ENCODE measurements around the gene LRRC46. TPM values are rescaled to one million over a fixed set of nuclear protein-coding genes. Genes with fewer than 3 reads are reported as not detected.

Gene LRRC46
- total and polyA plus RNA-seq, 9 of the 15 experiments (the other 6 are each of a cell fraction or from before 2014, with no cell fraction given): 0.39 to 1.4 (median 0.53) TPM; not detected in 1

GRCh38 chr17:47808830-47809480 is 22.5 kb upstream of the LRRC46 start:
- Histone ChIP-seq H3K4me3 (no peak overlapping the region), H3K27me3 (ENCODE audit: control insufficient read depth in 2 of 2, insufficient read depth in 2 of 2, low read length in 2 of 2) (peaks cover 0 to 6% of the 10 kb centered on the region in 2 experiments; a peak in 1 of 5 replicates), H4K20me1 (replicated peaks; ENCODE audit: control insufficient read depth, insufficient read depth, low read length) (0 out of 2 replicates have a peak, but pooled peaks cover 4% of the 10 kb centered on the region), H2AFZ (ENCODE audit: low read depth, low read length) (no peak overlapping the region), H3K36me3 (ENCODE audit: control insufficient read depth, insufficient read depth, low read length) (peaks cover 27% of the 10 kb centered on the region; the same call in 1 of the 3 replicates), H3K9me1 (ENCODE audit: control insufficient read depth, insufficient read depth, low read length) (peaks cover 6% of the 10 kb centered on the region), H3K4me1 (replicated peaks in 1 of 2; ENCODE audit: control insufficient read depth in 2 of 2, insufficient read depth in 2 of 2, low read length in 2 of 2) (peaks cover 22 to 42% of the 10 kb centered on the region in 2 experiments), H3K27ac (ENCODE audit: extremely low read depth, low read depth, low read length) (no peak overlapping the region), H3K9me3 (replicated peaks; ENCODE audit: control insufficient read depth, insufficient read depth, low read depth, low read length) (no peaks in the 10 kb centered on the region), H3K79me2 (ENCODE audit: control insufficient read depth, insufficient read depth, low read length) (no peaks in the 10 kb centered on the region), H3K9ac (ENCODE audit: insufficient read depth in 1 of 2, low read depth in 2 of 2, low read length in 2 of 2) (peak overlapping the region in 1 of 2 experiments; percentile 74; a peak in 2 of 4 replicates), H3K4me2 (ENCODE audit: insufficient read depth, low read length) (no peak overlapping the region)
- no TSS peak for BruUV-seq (replicated peaks)
- in situ Hi-C loops (cut with MboI): no loop called here
- DNase-seq (ENCODE audit: extremely low read depth in 1 of 4, low spot score in 3 of 4) (no peak), ATAC-seq (no peak), FAIRE-seq (no peak)
- no peak for TF ChIP-seq EZH2 (IDR thresholded peaks at IDR 0.05; ENCODE audit: borderline replicate concordance, low read depth, low read length)
- TF ChIP-seq, protein P1, sequence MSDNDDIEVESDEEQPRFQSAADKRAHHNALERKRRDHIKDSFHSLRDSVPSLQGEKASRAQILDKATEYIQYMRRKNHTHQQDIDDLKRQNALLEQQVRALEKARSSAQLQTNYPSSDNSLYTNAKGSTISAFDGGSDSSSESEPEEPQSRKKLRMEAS (CRISPR knock-in tag; IDR thresholded peaks at IDR 0.05): peak; percentile 16; the same call in 1 of the 2 replicates
- TF ChIP-seq ZFP1 (CRISPR knock-in tag; IDR thresholded peaks at IDR 0.05): no peak
- no peak for TF ChIP-seq TAF9B (IDR thresholded peaks at IDR 0.05; ENCODE audit: partially characterized antibody)
- no peak for TF ChIP-seq CREM (IDR thresholded peaks at IDR 0.05; ENCODE audit: low read depth)
- TF ChIP-seq MITF (IDR thresholded peaks at IDR 0.05): no peak
- TF ChIP-seq RAD51 (IDR thresholded peaks at IDR 0.05; ENCODE audit: borderline replicate concordance, low read depth): no peak
- no peak for TF ChIP-seq ZKSCAN8 (CRISPR knock-in tag; IDR thresholded peaks at IDR 0.05)
- no peak for TF ChIP-seq SP1 (CRISPR knock-in tag; IDR thresholded peaks at IDR 0.05)
- 95% methylated on average over 22 of the region's 22 CpGs for whole genome bisulfite sequencing (ENCODE audit: insufficient coverage, low coverage, missing lambda C conversion rate)
- CTCF ChIA-PET (ENCODE audit: low intra/inter-chr PET ratio): no interaction called here
- POLR2A ChIA-PET: interaction anchor here (0.6 kb wide), 1 partner anchor 70 kb away, joined by 3 read pairs; no protein-coding TSS in a partner anchor
- intact Hi-C loops (cut with micrococcal nuclease): no loop called here
